DMS53 treated with DMSO at 0.1 percent for 48 hours (cell line): ENCODE measurements around the gene XYLT1.

Experiments used
- DNase-seq: peaks from one replicate; lab custom pipeline; 2025; ENCODE audit not compliant: unreplicated experiment; lab: John Stamatoyannopoulos, UW

The XYLT1 gene

GRCh38 chr16:17126156-17126555 lies 344.6 kb downstream of the XYLT1 start:
- DNase-seq = no peak

- DNase-seq = no peak
Observed at GRCh38 chr16:17125671-17126070, 345.1 kb downstream of the XYLT1 start.

GRCh38 chr16:17117906-17118577 lies 352.7 kb downstream of the XYLT1 start:
- no peak for DNase-seq

- DNase-seq = no peak
Observed at GRCh38 chr16:17116595-17117322, 354.0 kb downstream of the XYLT1 start.

GRCh38 chr16:17109413-17109812 lies 361.3 kb downstream of the XYLT1 start:
- no peak for DNase-seq

GRCh38 chr16:17108596-17108995 lies 362.2 kb downstream of the XYLT1 start:
- no peak for DNase-seq

- DNase-seq = no peak
Observed at GRCh38 chr16:17107450-17107849, 363.3 kb downstream of the XYLT1 start.

GRCh38 chr16:17106243-17106791 lies 364.4 kb downstream of the XYLT1 start:
- DNase-seq = no peak

- no peak for DNase-seq
Observed at GRCh38 chr16:17105239-17105797, 365.4 kb downstream of the XYLT1 start.

GRCh38 chr16:17104654-17105053 lies 366.1 kb downstream of the XYLT1 start:
- DNase-seq = no peak

- DNase-seq = no peak
Observed at GRCh38 chr16:17103216-17103615, 367.5 kb downstream of the XYLT1 start.

- DNase-seq = no peak
Observed at GRCh38 chr16:17101646-17102045, 369.1 kb downstream of the XYLT1 start.

- DNase-seq = no peak
Observed at GRCh38 chr16:17098685-17099084, 372.1 kb downstream of the XYLT1 start.

GRCh38 chr16:17084130-17084529 lies 386.6 kb downstream of the XYLT1 start:
- DNase-seq = no peak

- no peak for DNase-seq
Observed at GRCh38 chr16:17083628-17084027, 387.1 kb downstream of the XYLT1 start.

GRCh38 chr16:17082095-17082882 lies 388.5 kb downstream of the XYLT1 start:
- no peak for DNase-seq

GRCh38 chr16:17080105-17080504 lies 390.7 kb downstream of the XYLT1 start:
- DNase-seq = no peak

- DNase-seq = no peak
Observed at GRCh38 chr16:17078931-17079631, 391.7 kb downstream of the XYLT1 start.

GRCh38 chr16:17076818-17077498 lies 393.8 kb downstream of the XYLT1 start:
- DNase-seq = no peak

- no peak for DNase-seq
Observed at GRCh38 chr16:17076092-17076754, 394.5 kb downstream of the XYLT1 start.
